GM21619 (cell line): ENCODE measurements around the gene PUS10.
"Not testable (repeated sequence)": the region's sequence is repeated elsewhere in the genome, so short reads cannot be mapped to it uniquely, and the experiment has no call there.

Experiments used
- ATAC-seq: cut with Tn5 transposase; IDR thresholded peaks from one replicate; pipeline ENCODE4 v1.9.1; 2021; ENCODE audit not compliant: unreplicated experiment

Gene PUS10

GRCh38 chr2:61017556-61018317, at the start of gene PUS10, which contains the start of gene PEX13:
Gene PUS10, minus strand, starts transcription at chr2:61018255. Its CDS starts 6,365 bp downstream, at chr2:61011890.
Gene PEX13, plus strand, starts transcription at chr2:61017720. Its CDS starts 40 bp downstream, at chr2:61017760.
- peak; percentile 78 for ATAC-seq

- ATAC-seq, result peak; percentile 96
These were observed 48.0 kb upstream of the PUS10 start, which contains the start of gene SANBR for GRCh38 chr2:61065714-61066709. Gene SANBR, plus strand, starts transcription at chr2:61065871. Its CDS starts 4,480 bp downstream, at chr2:61070351.

GRCh38 chr2:61059382-61059781, 41.3 kb upstream of the PUS10 start:
- ATAC-seq, result no peak

GRCh38 chr2:61057562-61057961, 39.5 kb upstream of the PUS10 start:
- no peak for ATAC-seq

GRCh38 chr2:61055557-61055956, 37.5 kb upstream of the PUS10 start:
- no peak for ATAC-seq

GRCh38 chr2:61045999-61046398, 27.9 kb upstream of the PUS10 start:
- ATAC-seq, result no peak

GRCh38 chr2:61045226-61045625, 27.2 kb upstream of the PUS10 start:
- ATAC-seq, result no peak

GRCh38 chr2:61044636-61045035, 26.6 kb upstream of the PUS10 start:
- ATAC-seq, result no peak

GRCh38 chr2:61042807-61043206, 24.8 kb upstream of the PUS10 start:
- no peak for ATAC-seq

GRCh38 chr2:61036643-61037042, 18.6 kb upstream of the PUS10 start:
- not testable (repeated sequence) for ATAC-seq

- ATAC-seq, result not testable (repeated sequence)
These were observed 16.5 kb upstream of the PUS10 start for GRCh38 chr2:61034592-61034991.

GRCh38 chr2:61029533-61029932, 11.5 kb upstream of the PUS10 start:
- ATAC-seq, result no peak

- ATAC-seq, result no peak
These were observed 5.6 kb upstream of the PUS10 start for GRCh38 chr2:61023670-61024069.

GRCh38 chr2:61021228-61021660, 3.2 kb upstream of the PUS10 start:
- ATAC-seq, result no peak

GRCh38 chr2:61018798-61019197, 743 bp upstream of the PUS10 start:
- ATAC-seq, result no peak

GRCh38 chr2:61018318-61018755, 282 bp upstream of the PUS10 start:
- no peak for ATAC-seq

GRCh38 chr2:61017003-61017555, 976 bp downstream of the PUS10 start:
- peak; percentile 52 for ATAC-seq

GRCh38 chr2:61016392-61017002, 1.6 kb downstream of the PUS10 start:
- peak; percentile 10 for ATAC-seq

- no peak for ATAC-seq
These were observed 2.1 kb downstream of the PUS10 start for GRCh38 chr2:61015976-61016375.

GRCh38 chr2:61014763-61015162, 3.3 kb downstream of the PUS10 start:
- no peak for ATAC-seq

GRCh38 chr2:61013382-61013781, 4.7 kb downstream of the PUS10 start:
- ATAC-seq, result no peak
